Smooth muscle cell (in vitro differentiated cells): ENCODE results near the gene NR2E1. TPM values are rescaled to one million over a fixed set of nuclear protein-coding genes. Genes with fewer than 3 reads are reported as not detected.
A peak's percentile ranks its signal among the peaks of the same experiment; 100 is the strongest.

ENCODE experiments used
- DNase-seq: peaks from one replicate; lab custom pipeline; 2025; ENCODE audit not compliant: unreplicated experiment; lab: John Stamatoyannopoulos, UW
- H2AFZ ChIP-seq: fragments of 200-600 bp; sonication (generic); 2 replicates; pipeline ENCODE4 v1.6.0; 2016; ENCODE audit warnings: antibody characterized with exemption, low read depth, mild to moderate bottlenecking
- H3F3A ChIP-seq: fragments of 200-600 bp; sonication (generic); 2 replicates; pipeline ENCODE4 v1.6.0; 2017; ENCODE audit warnings: antibody characterized with exemption, low read depth
- H3K27ac ChIP-seq: fragments of 200-600 bp; sonication (generic); 2 replicates; pipeline ENCODE4 v1.5.1; 2016; ENCODE audit warnings: low read depth, mild to moderate bottlenecking
- H3K27me3 ChIP-seq: fragments of 200-600 bp; sonication (generic); 2 replicates; pipeline ENCODE4 v1.6.1; 2016; ENCODE audit warnings: low read depth, mild to moderate bottlenecking
- H3K36me3 ChIP-seq: fragments of 200-600 bp; sonication (generic); 2 replicates; pipeline ENCODE4 v1.5.1; 2016; ENCODE audit warnings: low read depth
- H3K4me1 ChIP-seq: fragments of 200-600 bp; sonication (generic); 2 replicates; pipeline ENCODE4 v1.5.1; 2016; ENCODE audit warnings: low read depth
- H3K4me2 ChIP-seq: fragments of 200-600 bp; sonication (generic); 2 replicates; pipeline ENCODE4 v1.6.0; 2016; ENCODE audit warnings: mild to moderate bottlenecking
- H3K4me3 ChIP-seq: fragments of 200-600 bp; sonication (generic); 2 replicates; pipeline ENCODE4 v1.5.1; 2016; ENCODE audit warnings: mild to moderate bottlenecking
- H3K79me2 ChIP-seq: fragments of 200-600 bp; sonication (generic); 2 replicates; pipeline ENCODE4 v1.6.0; 2016; ENCODE audit warnings: low read depth, mild to moderate bottlenecking
- H3K9ac ChIP-seq: fragments of 200-600 bp; sonication (generic); 2 replicates; pipeline ENCODE4 v1.6.0; 2016; ENCODE audit warnings: low read depth
- H3K9me3 ChIP-seq: fragments of 200-600 bp; sonication (generic); replicated peaks from 2 replicates; pipeline ENCODE4 v1.5.1; 2016; ENCODE audit warnings: low read depth
- H4K20me1 ChIP-seq: fragments of 200-600 bp; sonication (generic); 2 replicates; pipeline ENCODE4 v1.6.0; 2016; ENCODE audit warnings: low read depth
- WGBS: methylation state at CpG from one replicate; pipeline ENCODE4 v1.1.7; 2016; ENCODE audit warnings: low lambda C conversion rate; 5-methylcytosine and 5-hydroxymethylcytosine counted together
- polyA plus RNA-seq: library from polyadenylated mRNA; unstranded; fragments of >200 nt; fragmentation: Nextera tagmentation; extraction: Ambion mirVana; gene quantifications from 2 replicates; pipeline ENCODE4 v1.2.1, GENCODE V29; 2016
- total RNA-seq: library from RNA; depleted of rRNA; stranded (reverse); fragments of >200 nt; gene quantifications from 2 replicates; pipeline ENCODE4 v1.2.3, GENCODE V29; 2014
- TF ChIP-seq, protein P1 (sequence below): fragments of 200-600 bp; sonication (generic); IDR thresholded peaks from 2 replicates; pipeline ENCODE4 v1.5.1; 2017; ENCODE audit warnings: borderline replicate concordance, mild to moderate bottlenecking, antibody characterized with exemption; ENCODE audit not compliant: insufficient read depth, poor library complexity, severe bottlenecking

Gene NR2E1
- total and polyA plus RNA-seq, 2 experiments from 2014 or later = not detected

DNA sequence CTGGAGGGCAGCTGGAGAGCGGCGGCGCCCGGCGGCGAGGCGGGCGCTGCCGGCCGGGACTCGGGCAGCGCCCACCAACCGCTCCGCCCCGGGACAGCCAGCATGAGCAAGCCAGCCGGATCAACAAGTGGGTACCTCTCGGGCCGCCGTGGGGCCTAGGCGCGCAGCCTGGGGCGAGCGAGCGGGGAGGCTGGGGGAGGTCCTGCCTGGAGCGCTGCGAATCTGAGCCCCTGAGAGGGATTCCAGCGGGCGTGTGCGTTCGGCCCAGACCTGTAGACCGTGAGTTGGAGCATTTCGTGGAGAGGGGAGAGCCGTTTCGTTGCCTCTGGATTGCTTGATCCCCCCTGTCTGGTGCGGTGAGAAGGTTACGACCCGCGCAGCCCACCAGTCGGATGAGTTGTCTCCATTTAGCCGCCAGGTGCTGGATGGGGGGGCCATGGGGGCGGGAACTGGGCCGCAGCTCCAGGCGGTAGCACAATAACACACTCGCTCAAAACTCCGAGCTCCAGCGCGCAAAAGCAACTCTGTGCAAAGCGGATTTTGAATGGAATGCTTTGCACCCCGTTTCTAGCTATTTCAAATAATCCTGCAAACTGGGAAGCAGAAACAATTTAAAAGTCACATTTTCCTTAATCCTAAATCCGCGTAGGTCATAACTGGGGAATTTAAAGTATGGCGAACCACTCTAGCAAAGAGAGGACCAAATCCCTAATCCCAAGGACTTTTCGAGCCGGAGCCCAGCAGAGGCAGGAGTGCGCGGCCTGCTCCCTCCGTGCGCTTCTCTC is 1.0 kb downstream of the NR2E1 start:
- Histone ChIP-seq H3K9ac (no peak overlapping the region), H3F3A (no peaks in the 10 kb centered on the region), H3K9me3 (no peaks in the 10 kb centered on the region), H3K4me2 (peak overlapping the region; percentile 81), H3K79me2 (no peaks in the 10 kb centered on the region), H3K27me3 (peaks cover 100% of the 10 kb centered on the region), H3K27ac (no peak overlapping the region), H2AFZ (no peak overlapping the region), H3K36me3 (no peaks in the 10 kb centered on the region), H3K4me1 (peaks cover 65% of the 10 kb centered on the region), H3K4me3 (no peak overlapping the region), H4K20me1 (no peaks in the 10 kb centered on the region)
- 2% methylated on average over 58 of the region's 58 CpGs for WGBS
- TF ChIP-seq, protein P1, sequence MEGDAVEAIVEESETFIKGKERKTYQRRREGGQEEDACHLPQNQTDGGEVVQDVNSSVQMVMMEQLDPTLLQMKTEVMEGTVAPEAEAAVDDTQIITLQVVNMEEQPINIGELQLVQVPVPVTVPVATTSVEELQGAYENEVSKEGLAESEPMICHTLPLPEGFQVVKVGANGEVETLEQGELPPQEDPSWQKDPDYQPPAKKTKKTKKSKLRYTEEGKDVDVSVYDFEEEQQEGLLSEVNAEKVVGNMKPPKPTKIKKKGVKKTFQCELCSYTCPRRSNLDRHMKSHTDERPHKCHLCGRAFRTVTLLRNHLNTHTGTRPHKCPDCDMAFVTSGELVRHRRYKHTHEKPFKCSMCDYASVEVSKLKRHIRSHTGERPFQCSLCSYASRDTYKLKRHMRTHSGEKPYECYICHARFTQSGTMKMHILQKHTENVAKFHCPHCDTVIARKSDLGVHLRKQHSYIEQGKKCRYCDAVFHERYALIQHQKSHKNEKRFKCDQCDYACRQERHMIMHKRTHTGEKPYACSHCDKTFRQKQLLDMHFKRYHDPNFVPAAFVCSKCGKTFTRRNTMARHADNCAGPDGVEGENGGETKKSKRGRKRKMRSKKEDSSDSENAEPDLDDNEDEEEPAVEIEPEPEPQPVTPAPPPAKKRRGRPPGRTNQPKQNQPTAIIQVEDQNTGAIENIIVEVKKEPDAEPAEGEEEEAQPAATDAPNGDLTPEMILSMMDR = no peak
- DNase-seq = no peak

DNA sequence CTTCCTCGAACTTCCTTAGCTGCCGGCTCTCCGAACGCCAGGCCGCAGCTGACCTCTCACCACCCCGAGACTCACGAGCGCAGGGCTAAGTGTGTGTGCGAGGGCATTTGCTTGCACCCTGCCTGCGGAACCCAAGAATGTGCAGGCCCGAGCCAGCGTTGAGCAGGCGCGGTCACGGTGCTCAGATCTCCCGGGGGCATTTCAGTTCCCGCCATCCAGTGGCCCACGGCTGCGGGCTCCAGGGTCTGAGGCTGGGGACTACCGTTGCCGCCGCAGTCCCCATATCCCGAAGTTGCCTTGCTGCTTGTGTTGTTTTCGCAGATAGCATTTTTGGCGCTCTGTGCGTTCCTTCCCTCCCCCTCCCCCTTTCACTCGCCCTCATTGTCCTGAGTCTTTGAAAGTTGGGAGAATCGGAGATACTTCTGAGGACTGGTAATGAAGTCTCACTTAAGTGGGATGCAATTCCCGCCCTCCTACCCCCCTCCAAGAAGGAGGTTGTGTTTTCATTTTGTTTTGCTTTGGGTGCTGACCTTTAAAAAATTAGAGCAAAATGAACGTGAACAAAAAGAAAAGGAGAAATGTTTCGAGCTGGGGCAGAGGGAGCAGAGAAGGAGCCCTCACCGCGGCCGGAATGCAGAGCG is 1.7 kb downstream of the NR2E1 start:
- no peak overlapping the region for H3K4me3 ChIP-seq
- H4K20me1 ChIP-seq = no peaks in the 10 kb centered on the region
- H3K36me3 ChIP-seq = no peaks in the 10 kb centered on the region
- H3K4me2 ChIP-seq = peak overlapping the region; percentile 81
- H3K27ac ChIP-seq = no peak overlapping the region
- peaks cover 100% of the 10 kb centered on the region for H3K27me3 ChIP-seq
- no peak overlapping the region for H2AFZ ChIP-seq
- no peak for DNase-seq
- TF ChIP-seq, protein P1 = no peak
- peaks cover 65% of the 10 kb centered on the region for H3K4me1 ChIP-seq
- 3% methylated on average over 35 of the region's 35 CpGs for WGBS
- H3F3A ChIP-seq = no peaks in the 10 kb centered on the region
- H3K79me2 ChIP-seq = no peaks in the 10 kb centered on the region
- H3K9ac ChIP-seq = no peak overlapping the region
- no peaks in the 10 kb centered on the region for H3K9me3 ChIP-seq

DNA sequence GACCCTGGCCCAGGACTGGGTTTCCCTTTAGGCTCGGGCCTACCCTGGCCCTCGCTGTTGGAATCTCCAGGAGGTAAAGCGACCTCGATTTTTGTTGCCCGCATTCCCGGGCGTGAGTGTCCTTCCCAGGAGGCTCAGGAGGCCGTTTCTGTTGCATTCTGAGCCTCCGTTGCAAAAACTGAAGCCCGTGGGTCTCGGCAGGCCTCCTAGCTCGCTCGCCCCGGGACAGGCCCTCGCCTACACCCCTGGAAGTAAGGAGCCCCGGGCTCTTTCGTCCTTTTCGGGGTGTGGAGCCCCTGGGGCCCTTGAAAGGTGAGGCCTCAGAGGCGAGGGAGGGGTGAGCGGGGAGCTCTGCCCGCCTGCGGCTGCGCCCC is 2.3 kb downstream of the NR2E1 start:
- no peak overlapping the region for H3K27ac ChIP-seq
- no peaks in the 10 kb centered on the region for H3K79me2 ChIP-seq
- peak overlapping the region; percentile 81 for H3K4me2 ChIP-seq
- 8% methylated on average over 23 of the region's 23 CpGs for WGBS
- no peaks in the 10 kb centered on the region for H3K9me3 ChIP-seq
- peak overlapping the region; percentile 25 for H3K4me3 ChIP-seq
- no peak overlapping the region for H3K9ac ChIP-seq
- H3F3A ChIP-seq = no peaks in the 10 kb centered on the region
- H2AFZ ChIP-seq = peak overlapping the region; percentile 34
- H3K36me3 ChIP-seq = no peaks in the 10 kb centered on the region
- peaks cover 65% of the 10 kb centered on the region for H3K4me1 ChIP-seq
- H3K27me3 ChIP-seq = peaks cover 100% of the 10 kb centered on the region
- TF ChIP-seq, protein P1 = no peak
- no peaks in the 10 kb centered on the region for H4K20me1 ChIP-seq
- DNase-seq = no peak
